ENCODE results near the gene GNAZ. TPM values are rescaled to one million over a fixed set of nuclear protein-coding genes. Genes with fewer than 3 reads are reported as not detected.

Gene GNAZ
- total RNA-seq, 1 experiment from 2014 or later: 5.0 TPM

GRCh38 chr22:23062616-23063538 lies 7.4 kb upstream of the GNAZ start:
- no peak overlapping the region for H2BK12ac ChIP-seq (ENCODE audit: insufficient read length, low read depth, low read length)
- whole genome bisulfite sequencing (ENCODE audit: extremely low coverage, insufficient read length, low lambda C conversion rate): no CpG with 5 or more reads among the region's 12 CpGs
- peaks cover 82% of the 10 kb centered on the region for H3K27me3 Mint-ChIP-seq (ENCODE audit: low read depth)

More at GRCh38 chr22:23062616-23063538, 7.4 kb upstream of the GNAZ start:
- no peak overlapping the region for H3K4ac ChIP-seq (ENCODE audit: low read depth, low read length)
- H3K9ac ChIP-seq (ENCODE audit: extremely low read depth, insufficient read length, low read length): no peak overlapping the region
- H3K79me1 ChIP-seq (ENCODE audit: insufficient read depth, low read depth, low read length, poor library complexity, severe bottlenecking): no peaks in the 10 kb centered on the region
- no peaks in the 10 kb centered on the region; the same call in 1 of the 2 replicates for H3K27me3 ChIP-seq (ENCODE audit: insufficient read depth, low read length)
- H3K27ac ChIP-seq (ENCODE audit: insufficient read length, low read depth, low read length): no peak overlapping the region
- no peak overlapping the region for H3T11ph ChIP-seq (ENCODE audit: low read length)
- H2AK5ac ChIP-seq (ENCODE audit: insufficient read length, low read length): no peak overlapping the region
- Mint-ChIP-seq H3K27ac (no peak overlapping the region), H3K4me3 (no peak overlapping the region), H3K9me3 (no peaks in the 10 kb centered on the region), H3K36me3 (ENCODE audit: insufficient read depth in 1 of 3, low read depth in 3 of 3) (no peaks in the 10 kb centered on the region), H3K4me1 (peaks cover 4 to 29% of the 10 kb centered on the region in 2 experiments)
- H3K56ac ChIP-seq (ENCODE audit: insufficient read length, low read depth, low read length): no peak overlapping the region
- H2BK5ac ChIP-seq (ENCODE audit: insufficient read length, low read length): no peak overlapping the region
- H2BK15ac ChIP-seq (ENCODE audit: low read depth, low read length): no peak overlapping the region
- no peak overlapping the region for H4K5ac ChIP-seq (ENCODE audit: insufficient read length, low read depth, low read length)
- H3K4me2 ChIP-seq (ENCODE audit: insufficient read depth, insufficient read length, low read length): no peak overlapping the region
- no peak overlapping the region for H3K14ac ChIP-seq (ENCODE audit: insufficient read depth, low read length)
- no peak overlapping the region for H4K8ac ChIP-seq (replicated peaks; ENCODE audit: insufficient read length, low read depth, low read length)
- H3K9me3 ChIP-seq (ENCODE audit: control insufficient read depth, low read depth, low read length): no peaks in the 10 kb centered on the region
- no peak overlapping the region for H4K91ac ChIP-seq (ENCODE audit: insufficient read length, low read depth, low read length)
- H2BK20ac ChIP-seq (ENCODE audit: low read depth, low read length, poor library complexity, severe bottlenecking): no peak overlapping the region
- no peak overlapping the region for H2BK120ac ChIP-seq (ENCODE audit: low read depth, low read length, poor library complexity, severe bottlenecking)
- no peak overlapping the region for H3K18ac ChIP-seq (ENCODE audit: insufficient read length, low read depth, low read length)
- H3K4me1 ChIP-seq (ENCODE audit: insufficient read depth, low read length): no peaks in the 10 kb centered on the region
- DNase-seq: peak; percentile 10
- no peaks in the 10 kb centered on the region for H3K79me2 ChIP-seq (ENCODE audit: insufficient read depth, low read length)
- TF ChIP-seq, protein P1, sequence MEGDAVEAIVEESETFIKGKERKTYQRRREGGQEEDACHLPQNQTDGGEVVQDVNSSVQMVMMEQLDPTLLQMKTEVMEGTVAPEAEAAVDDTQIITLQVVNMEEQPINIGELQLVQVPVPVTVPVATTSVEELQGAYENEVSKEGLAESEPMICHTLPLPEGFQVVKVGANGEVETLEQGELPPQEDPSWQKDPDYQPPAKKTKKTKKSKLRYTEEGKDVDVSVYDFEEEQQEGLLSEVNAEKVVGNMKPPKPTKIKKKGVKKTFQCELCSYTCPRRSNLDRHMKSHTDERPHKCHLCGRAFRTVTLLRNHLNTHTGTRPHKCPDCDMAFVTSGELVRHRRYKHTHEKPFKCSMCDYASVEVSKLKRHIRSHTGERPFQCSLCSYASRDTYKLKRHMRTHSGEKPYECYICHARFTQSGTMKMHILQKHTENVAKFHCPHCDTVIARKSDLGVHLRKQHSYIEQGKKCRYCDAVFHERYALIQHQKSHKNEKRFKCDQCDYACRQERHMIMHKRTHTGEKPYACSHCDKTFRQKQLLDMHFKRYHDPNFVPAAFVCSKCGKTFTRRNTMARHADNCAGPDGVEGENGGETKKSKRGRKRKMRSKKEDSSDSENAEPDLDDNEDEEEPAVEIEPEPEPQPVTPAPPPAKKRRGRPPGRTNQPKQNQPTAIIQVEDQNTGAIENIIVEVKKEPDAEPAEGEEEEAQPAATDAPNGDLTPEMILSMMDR (conservative IDR thresholded peaks at IDR 0.05): no peak
- H4K20me1 ChIP-seq (ENCODE audit: control insufficient read depth, insufficient read depth, insufficient read length): no peaks in the 10 kb centered on the region
- no peaks in the 10 kb centered on the region for H3K23me2 ChIP-seq (ENCODE audit: insufficient read length, low read depth, low read length, poor library complexity, severe bottlenecking)
- H3K23ac ChIP-seq (ENCODE audit: insufficient read length, low read depth, low read length): no peak overlapping the region
- no peak overlapping the region for H2AFZ ChIP-seq (ENCODE audit: low read length)
